HG03095 (cell line): ENCODE results near the gene PNMA6A.
"Not testable (repeated sequence)": the region's sequence is repeated elsewhere in the genome, so short reads cannot be mapped to it uniquely, and the experiment has no call there.

Experiments
- ATAC-seq: cut with Tn5 transposase; IDR thresholded peaks from one replicate; pipeline ENCODE4 v1.9.1; 2021; ENCODE audit warnings: moderate library complexity; ENCODE audit not compliant: unreplicated experiment

Gene PNMA6A

DNA sequence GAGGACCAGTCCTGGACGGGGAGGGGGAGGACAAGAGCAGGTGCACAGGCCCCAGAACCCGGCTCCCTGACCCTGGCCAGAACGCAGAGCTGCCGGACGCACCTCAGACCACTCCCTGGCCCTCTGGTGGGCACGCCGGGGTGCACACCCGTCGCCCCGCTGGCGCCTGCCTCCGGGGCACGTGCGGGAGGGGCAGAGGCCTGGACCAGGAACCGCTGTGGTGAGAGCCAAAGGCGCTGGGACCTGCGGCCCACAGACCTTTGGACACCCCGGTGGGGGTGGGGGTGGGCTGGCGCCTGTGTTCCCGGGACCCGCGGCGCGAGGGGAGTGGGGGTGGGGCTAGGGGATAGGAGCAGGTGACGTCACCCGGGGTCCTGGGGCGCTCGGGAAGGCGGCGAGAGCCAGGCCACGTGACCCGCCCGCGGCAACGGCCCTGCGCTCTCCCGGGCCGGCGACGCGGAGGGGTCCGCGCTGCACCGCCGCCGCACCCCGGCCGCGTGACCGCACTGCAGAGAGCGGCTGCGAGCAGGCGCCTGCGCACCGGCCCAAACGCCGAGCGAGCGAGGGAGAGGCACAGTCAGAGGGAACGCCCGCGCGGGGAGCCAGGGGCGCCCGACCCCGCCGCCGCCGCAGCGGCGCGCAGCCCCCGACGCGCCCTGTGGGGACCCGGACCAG, at the start of gene PNMA6A:
TSS of gene PNMA6A (plus strand) at position 546 of the 675 bp plus-strand sequence. CDS start 609 bp downstream, outside the sequence.
- ATAC-seq = peak; percentile 62

DNA sequence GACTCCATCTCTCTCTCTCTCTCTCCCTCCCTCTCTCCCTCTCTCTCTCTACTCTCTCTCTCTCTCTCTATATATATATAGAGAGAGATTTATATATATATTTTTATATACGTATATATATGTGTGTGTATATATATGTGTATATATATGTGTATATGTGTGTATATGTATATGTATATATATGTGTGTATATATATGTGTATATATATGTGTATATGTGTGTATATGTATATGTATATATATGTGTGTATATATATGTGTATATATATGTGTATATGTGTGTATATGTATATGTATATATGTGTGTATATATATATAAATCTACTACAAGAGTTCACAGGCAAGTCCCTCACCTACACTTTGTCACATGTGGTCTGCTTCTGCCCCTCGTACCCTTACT, 45.8 kb upstream of the PNMA6A start:
- ATAC-seq = peak; percentile 52

GRCh38 chrX:153028487-153028886, 43.8 kb upstream of the PNMA6A start:
- ATAC-seq = not testable (repeated sequence)

- no peak for ATAC-seq
Observed at GRCh38 chrX:153029162-153029561, 43.1 kb upstream of the PNMA6A start.

GRCh38 chrX:153029875-153030274, 42.4 kb upstream of the PNMA6A start:
- no peak for ATAC-seq

DNA sequence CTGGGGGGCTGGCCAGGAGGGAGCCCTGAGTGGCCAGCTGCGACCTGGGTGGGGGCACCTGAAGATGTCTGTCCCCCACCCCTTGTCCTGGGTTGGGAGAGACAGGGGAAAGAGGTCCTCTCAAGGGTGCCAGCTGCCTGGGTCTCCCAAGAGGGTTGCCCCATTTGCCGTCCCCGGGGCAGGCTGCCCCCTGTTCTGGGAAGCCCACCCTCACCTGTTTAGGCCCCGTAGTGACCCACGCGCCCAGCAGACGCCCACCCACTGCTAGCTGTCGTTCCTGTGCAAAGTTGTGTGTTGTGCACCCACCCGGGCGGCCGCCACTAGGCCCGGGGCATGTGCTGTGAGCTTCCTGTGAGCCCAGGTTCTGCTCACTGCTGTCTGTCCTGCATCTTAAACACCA, 41.5 kb upstream of the PNMA6A start:
- no peak for ATAC-seq

GRCh38 chrX:153032397-153033118, 39.7 kb upstream of the PNMA6A start:
- ATAC-seq = peak; percentile 64

- ATAC-seq = no peak
Observed at GRCh38 chrX:153049093-153049492, 23.2 kb upstream of the PNMA6A start.

DNA sequence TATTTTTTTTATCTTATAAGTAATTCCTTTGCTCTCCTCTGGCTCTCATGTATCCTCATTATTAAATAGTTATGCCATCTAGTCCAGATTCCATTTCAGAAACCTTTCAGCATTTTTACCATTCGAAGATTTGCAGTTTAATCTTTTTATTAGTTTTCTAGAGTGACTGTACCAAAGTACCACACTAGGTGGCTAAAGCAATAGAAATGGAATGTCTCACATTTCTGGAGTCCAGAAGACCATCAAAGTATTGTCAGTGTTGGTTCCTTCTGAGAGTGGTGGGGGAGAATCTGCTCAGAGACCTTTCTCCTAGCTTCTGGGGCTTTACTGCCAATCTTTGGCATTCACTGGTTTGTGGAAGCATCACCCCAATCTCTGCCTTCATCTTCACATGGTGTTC, 19.7 kb upstream of the PNMA6A start:
- no peak for ATAC-seq

GRCh38 chrX:153055871-153056749, 16.1 kb upstream of the PNMA6A start, which contains the start of gene PNMA3:
Gene PNMA3 (plus strand): TSS chrX:153056470. CDS start chrX:153057056, 586 bp downstream.
- no peak for ATAC-seq

DNA sequence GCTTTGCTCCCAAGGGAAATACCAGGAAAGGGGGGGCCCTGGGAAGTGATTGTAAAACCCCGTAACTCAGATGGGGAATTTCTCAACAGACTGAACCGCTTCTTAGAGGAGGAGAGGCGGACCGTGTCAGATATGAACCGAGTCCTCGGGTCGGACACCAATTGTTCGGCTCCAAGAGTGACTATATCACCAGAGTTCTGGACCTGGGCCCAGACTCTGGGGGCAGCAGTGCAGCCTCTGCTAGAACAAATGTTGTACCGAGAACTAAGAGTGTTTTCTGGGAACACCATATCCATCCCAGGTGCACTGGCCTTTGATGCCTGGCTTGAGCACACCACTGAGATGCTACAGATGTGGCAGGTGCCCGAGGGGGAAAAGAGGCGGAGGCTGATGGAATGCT, 15.0 kb upstream of the PNMA6A start:
- ATAC-seq = no peak

- ATAC-seq = no peak
Observed at GRCh38 chrX:153059191-153060094, 12.8 kb upstream of the PNMA6A start.

- no peak for ATAC-seq
Observed at GRCh38 chrX:153060095-153060445, 12.2 kb upstream of the PNMA6A start.

- ATAC-seq = no peak
Observed at GRCh38 chrX:153061732-153062131, 10.5 kb upstream of the PNMA6A start.

GRCh38 chrX:153063315-153063714, 8.9 kb upstream of the PNMA6A start:
- no peak for ATAC-seq

DNA sequence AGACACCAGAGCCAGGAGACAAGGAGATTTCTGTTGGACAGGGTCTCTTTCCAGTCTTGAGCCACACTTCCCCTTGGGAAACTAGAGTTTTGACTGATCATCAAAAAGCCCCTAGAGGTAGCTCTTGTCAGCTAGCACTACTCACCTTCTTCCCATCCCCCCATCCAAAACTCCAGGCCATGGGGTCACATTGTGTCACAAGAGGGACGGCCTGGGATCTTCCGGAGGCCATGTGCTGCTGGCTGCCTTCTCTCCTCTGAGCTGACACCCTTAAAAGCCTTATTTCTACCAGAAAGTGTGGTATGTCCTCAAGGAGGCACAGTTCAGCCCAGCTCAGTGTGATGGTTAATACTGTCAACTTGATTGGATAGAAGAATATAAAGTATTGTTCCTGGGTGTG, 8.2 kb upstream of the PNMA6A start:
- no peak for ATAC-seq

DNA sequence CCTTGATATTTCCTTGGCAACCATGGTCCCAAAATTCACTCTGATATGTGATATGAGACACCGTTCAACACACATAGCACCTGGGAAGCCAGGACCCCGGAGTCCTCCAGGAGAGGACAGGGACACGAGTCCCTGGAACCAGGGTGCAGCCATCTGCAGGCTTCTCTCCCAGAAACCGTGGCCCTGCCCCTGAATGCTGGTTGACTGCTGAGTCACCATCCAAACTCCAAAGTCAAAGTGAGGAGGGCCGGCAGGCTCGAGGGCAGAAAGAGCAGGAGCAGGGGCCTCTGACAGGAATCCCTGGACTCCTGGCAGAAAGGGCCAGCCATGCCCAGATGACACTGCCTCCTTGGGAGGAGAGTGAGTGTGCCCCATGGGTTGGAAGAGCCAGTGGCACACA, 6.9 kb upstream of the PNMA6A start:
- no peak for ATAC-seq

DNA sequence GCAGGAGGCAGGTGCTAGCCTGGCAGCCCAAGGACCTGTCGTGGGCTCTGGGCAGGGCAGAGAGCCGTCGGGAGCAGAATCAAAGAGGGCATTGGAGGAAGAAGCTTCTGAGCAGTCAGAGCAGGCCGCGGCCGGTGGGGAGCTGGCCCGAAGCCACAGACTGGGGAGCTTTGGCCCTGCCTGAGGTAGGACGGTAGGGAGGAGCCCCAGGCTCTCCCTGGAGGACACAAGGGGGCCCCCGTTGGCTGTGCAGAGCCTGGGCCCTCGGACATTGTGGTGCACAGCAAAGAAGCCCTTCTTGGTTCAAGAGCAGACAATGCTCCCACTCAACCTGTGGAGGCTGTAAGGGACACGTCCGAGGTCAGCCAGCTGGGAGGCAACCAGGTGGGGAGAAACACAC, 5.9 kb upstream of the PNMA6A start:
- ATAC-seq = not testable (repeated sequence)

GRCh38 chrX:153073331-153073730, 1.1 kb downstream of the PNMA6A start:
- not testable (repeated sequence) for ATAC-seq

DNA sequence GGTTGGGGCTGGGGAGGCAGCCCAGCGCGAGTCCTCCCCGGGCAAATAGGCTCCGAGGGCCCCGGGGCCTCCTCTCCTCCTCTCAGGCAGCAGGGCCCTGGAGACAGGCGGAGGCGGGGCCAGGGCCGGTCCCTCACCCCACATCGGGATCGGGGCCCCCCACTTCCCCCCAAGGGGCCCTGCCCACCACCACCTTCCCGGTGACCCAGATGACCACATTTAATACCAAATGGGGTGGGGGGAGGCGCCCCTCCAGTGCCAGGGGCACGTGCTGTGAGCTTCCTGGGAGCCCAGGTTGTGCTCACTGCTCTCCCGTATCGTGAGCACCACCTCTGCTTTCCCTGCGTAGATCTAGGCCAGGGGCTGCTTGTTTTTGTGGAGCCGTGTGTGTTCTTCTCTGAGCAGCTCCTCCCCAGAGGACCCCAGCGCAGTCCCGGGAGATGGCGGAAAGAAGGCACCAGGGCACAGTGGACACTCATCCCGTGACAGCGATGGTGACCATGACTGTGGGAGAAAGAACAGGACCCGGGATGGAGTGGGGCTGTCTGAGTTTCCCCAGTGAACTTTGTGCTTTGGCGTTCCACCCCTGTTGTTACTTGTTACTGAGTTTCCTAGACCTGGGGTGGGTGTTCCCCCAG, 2.1 kb downstream of the PNMA6A start:
- ATAC-seq = no peak
